Activated CD4-positive, alpha-beta T cell treated with anti-CD3 and anti-CD28 coated beads, Interleukin-2, amount 10 ng/mL, durations not matched to agents 24 days and 14 days (primary cell): Measurements from ENCODE around the gene HOXA10. TPM values are rescaled to one million over a fixed set of nuclear protein-coding genes. Genes with fewer than 3 reads are reported as not detected.

Experiments
- DNase-seq: peaks from one replicate; pipeline ENCODE4 v3.0.0; 2022
- H3K27ac Mint-ChIP-seq: one replicate; pipeline ENCODE4 v1.8.0; 2022; ENCODE audit warnings: mild to moderate bottlenecking, mixed read lengths
- H3K27me3 Mint-ChIP-seq: one replicate; pipeline ENCODE4 v1.8.0; 2022; ENCODE audit warnings: mixed read lengths
- H3K36me3 Mint-ChIP-seq: one replicate; pipeline ENCODE4 v1.8.0; 2022; ENCODE audit warnings: low read depth, mild to moderate bottlenecking, mixed read lengths
- H3K4me1 Mint-ChIP-seq: one replicate; pipeline ENCODE4 v1.8.0; 2021; ENCODE audit warnings: mixed read lengths
- H3K4me3 Mint-ChIP-seq: one replicate; pipeline ENCODE4 v1.8.0; 2022; ENCODE audit warnings: mild to moderate bottlenecking, moderate library complexity, mixed read lengths
- H3K9me3 Mint-ChIP-seq: one replicate; pipeline ENCODE4 v1.8.0; 2021; ENCODE audit warnings: mixed read lengths
- intact Hi-C: fragments of 100-400 bp; cut with micrococcal nuclease; formaldehyde crosslinking; loops from one replicate; pipeline ENCODE4 v1.15.1; 2023
- total RNA-seq: library from RNA; stranded (reverse); gene quantifications from 2 replicates; pipeline ENCODE4 v1.2.3, GENCODE V29; 2022

HOXA10 gene
- total RNA-seq, 1 donor from 2014 or later, result not detected

GRCh38 chr7:27182861-27183681 lies 9.0 kb upstream of the HOXA10 start:
- peaks cover 76% of the 10 kb centered on the region for H3K27me3 Mint-ChIP-seq
- no peak for DNase-seq
- H3K4me3 Mint-ChIP-seq, result no peak overlapping the region
- H3K27ac Mint-ChIP-seq, result no peak overlapping the region
- intact Hi-C loops, result no loop called here
- no peaks in the 10 kb centered on the region for H3K9me3 Mint-ChIP-seq
- peaks cover 13% of the 10 kb centered on the region for H3K4me1 Mint-ChIP-seq
- peaks cover 8% of the 10 kb centered on the region for H3K36me3 Mint-ChIP-seq

GRCh38 chr7:27182285-27182841 lies 8.2 kb upstream of the HOXA10 start:
- Mint-ChIP-seq H3K4me3 (no peak overlapping the region), H3K27ac (no peak overlapping the region), H3K36me3 (peaks cover 8% of the 10 kb centered on the region), H3K27me3 (peaks cover 74% of the 10 kb centered on the region), H3K4me1 (peaks cover 13% of the 10 kb centered on the region), H3K9me3 (no peaks in the 10 kb centered on the region)
- DNase-seq, result no peak
- intact Hi-C loops, result no loop called here

DNA sequence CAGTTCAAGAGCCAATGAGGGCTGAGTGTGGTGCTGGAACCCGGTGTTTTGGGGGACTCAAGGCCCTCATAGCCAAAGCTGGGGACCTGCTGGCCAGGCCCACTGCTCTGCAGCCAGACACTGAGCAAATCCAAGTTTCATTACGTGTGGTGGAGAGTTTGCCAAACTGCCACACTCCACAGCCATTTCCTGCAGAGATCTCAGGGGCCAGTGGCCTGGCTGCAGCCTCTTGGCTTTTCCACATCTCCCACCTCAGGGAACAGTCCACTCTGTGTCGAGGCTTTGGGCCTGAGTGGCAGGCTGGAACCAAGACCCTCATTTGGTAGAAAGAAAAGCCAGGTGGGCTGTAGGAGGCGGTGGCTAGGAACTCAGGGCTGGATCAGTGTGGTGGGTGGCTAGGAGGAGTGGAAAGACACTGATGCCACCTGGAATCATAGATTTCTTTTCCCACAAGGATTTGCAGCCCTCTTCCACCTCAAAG lies 7.7 kb upstream of the HOXA10 start:
- intact Hi-C loops, result no loop called here
- Mint-ChIP-seq H3K4me3 (no peak overlapping the region), H3K4me1 (peaks cover 13% of the 10 kb centered on the region), H3K27ac (no peak overlapping the region), H3K9me3 (no peaks in the 10 kb centered on the region), H3K36me3 (peaks cover 8% of the 10 kb centered on the region), H3K27me3 (peaks cover 69% of the 10 kb centered on the region)
- no peak for DNase-seq

DNA sequence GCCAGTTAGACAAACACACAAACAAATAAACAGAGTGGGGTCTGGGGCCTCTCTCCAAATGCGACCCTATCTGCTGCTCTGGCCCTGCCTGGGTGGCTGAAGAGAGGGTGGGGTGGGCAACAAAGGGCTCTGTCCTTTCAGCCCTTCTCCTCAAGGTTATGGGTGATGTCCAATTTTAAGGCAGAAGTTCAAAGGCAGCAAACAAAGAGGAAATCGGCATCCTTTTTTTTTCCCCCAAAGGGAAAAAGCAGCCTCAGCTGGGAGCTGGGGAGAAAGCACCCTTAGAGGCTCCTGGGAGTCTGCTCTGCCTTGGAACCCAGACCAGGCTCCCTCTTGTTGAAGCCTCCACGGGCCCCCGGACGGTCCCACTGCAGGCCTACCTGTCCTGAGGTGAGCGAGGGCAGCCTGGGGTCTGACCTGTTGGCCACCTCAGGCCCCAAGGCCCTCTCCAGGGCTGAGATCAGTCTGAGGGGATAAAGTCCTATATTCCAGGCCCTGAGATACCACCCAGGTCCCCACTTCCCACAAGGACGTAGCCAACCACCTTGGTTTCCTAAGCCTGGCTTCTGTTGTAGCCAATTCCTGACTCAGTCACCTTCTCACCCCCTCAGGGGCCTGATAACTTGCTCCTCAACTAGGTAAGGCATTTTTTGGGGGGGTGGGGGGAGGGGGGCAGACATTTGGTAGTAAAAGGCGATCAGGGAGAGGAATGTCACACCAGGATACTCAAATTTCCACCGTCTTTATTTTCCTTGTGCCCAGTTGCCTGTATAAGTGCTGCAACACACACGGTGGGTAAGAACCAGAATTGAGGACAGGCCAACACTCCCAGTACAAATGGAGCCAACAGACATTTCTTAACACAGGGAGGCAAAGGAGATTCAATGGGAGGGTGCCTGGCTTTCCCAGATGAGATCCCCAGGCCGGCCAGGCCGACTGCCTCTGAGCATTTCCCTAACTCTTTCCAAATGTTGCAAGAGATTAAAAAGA lies 6.6 kb upstream of the HOXA10 start:
- Mint-ChIP-seq H3K36me3 (peaks cover 5% of the 10 kb centered on the region), H3K4me3 (no peak overlapping the region), H3K4me1 (peaks cover 10% of the 10 kb centered on the region), H3K9me3 (no peaks in the 10 kb centered on the region), H3K27ac (no peak overlapping the region), H3K27me3 (peaks cover 65% of the 10 kb centered on the region)
- DNase-seq, result no peak
- intact Hi-C loops, result no loop called here

- H3K27me3 Mint-ChIP-seq, result peaks cover 63% of the 10 kb centered on the region
- peaks cover 5% of the 10 kb centered on the region for H3K4me1 Mint-ChIP-seq
- H3K27ac Mint-ChIP-seq, result no peak overlapping the region
- H3K36me3 Mint-ChIP-seq, result peaks cover 4% of the 10 kb centered on the region
- no peaks in the 10 kb centered on the region for H3K9me3 Mint-ChIP-seq
- DNase-seq, result peak; percentile 88
- H3K4me3 Mint-ChIP-seq, result peak overlapping the region; percentile 51
- intact Hi-C loops, result no loop called here
These were observed 5.6 kb upstream of the HOXA10 start for GRCh38 chr7:27179503-27180430.

GRCh38 chr7:27179030-27179429 lies 4.9 kb upstream of the HOXA10 start:
- intact Hi-C loops, result no loop called here
- Mint-ChIP-seq H3K27me3 (peaks cover 64% of the 10 kb centered on the region), H3K36me3 (peaks cover 2% of the 10 kb centered on the region), H3K4me1 (peaks cover 3% of the 10 kb centered on the region), H3K4me3 (no peak overlapping the region), H3K9me3 (no peaks in the 10 kb centered on the region), H3K27ac (no peak overlapping the region)
- DNase-seq, result no peak

- no peak for DNase-seq
- no peak overlapping the region for H3K4me3 Mint-ChIP-seq
- intact Hi-C loops, result no loop called here
- peaks cover 60% of the 10 kb centered on the region for H3K27me3 Mint-ChIP-seq
- peaks cover 3% of the 10 kb centered on the region for H3K4me1 Mint-ChIP-seq
- no peaks in the 10 kb centered on the region for H3K9me3 Mint-ChIP-seq
- H3K27ac Mint-ChIP-seq, result no peak overlapping the region
- H3K36me3 Mint-ChIP-seq, result peaks cover 2% of the 10 kb centered on the region
These were observed 4.2 kb upstream of the HOXA10 start for GRCh38 chr7:27178366-27178765.

DNA sequence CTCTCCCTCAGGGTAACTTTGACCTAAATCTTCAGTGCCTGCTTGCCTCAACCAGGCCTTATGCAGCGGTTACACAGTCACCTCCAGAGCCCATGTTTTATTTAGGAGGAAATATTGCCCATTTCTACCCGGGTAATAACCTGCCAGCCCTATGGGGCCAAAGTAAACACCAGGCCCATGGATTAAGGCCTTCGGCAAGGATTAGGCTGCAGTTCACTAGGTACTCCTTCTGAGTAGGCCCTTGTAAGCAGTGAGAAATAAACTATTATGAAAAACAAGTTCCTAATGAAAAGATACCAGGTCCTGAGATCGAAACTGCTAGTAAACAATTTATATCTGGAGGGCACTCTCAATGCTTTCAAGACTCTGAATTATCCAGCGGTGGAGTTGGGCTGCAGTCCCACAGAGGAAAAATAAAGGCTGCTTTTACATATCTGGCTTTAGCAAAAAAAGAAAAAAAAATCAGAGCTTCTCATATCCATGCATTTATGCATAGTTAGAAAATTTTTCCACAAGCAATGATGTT lies 3.7 kb upstream of the HOXA10 start:
- Mint-ChIP-seq H3K4me3 (no peak overlapping the region), H3K27ac (no peak overlapping the region), H3K9me3 (no peaks in the 10 kb centered on the region), H3K4me1 (peaks cover 3% of the 10 kb centered on the region), H3K36me3 (peaks cover 2% of the 10 kb centered on the region), H3K27me3 (peaks cover 57% of the 10 kb centered on the region)
- intact Hi-C loops, result no loop called here
- DNase-seq, result no peak

DNA sequence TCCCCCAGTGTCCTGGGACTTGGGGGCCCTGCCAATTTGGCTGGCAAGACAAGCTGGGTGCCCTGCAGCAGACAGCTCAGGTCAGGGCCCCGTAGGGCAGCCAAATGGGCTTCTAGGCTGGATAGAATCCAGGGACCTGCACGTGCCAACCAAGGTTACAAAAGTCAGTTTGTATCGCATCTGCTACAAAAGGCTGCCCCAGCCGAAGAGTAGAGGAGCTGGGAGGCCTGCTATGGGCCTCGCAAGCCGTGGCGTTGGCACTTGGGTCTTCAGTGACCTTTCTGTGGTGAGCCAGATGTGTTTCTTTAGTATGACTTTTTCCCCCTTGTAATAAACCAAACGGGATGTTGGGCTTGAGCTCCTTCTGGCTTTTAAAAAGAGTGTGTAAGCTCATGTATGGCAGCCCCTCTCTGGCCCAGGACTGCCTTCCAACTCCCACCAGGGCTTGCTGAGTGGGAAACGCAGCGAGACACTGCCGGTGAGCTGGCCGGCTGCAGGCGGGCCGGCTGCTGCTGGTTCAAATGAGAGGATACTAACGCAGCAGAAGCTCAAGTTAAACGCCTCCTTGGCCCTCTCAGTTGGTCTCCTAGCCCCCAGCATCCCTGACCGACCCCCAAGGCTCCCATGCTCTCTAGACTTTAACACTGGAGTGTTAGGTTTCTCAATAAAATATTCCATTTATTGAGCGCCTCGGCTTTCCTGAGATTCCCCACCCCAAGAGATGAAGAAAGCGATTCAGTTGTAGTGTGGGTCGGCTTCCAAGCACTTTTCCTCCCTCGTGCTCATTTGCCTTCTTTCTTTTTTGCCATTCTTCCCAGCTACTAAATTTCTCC lies 3.1 kb upstream of the HOXA10 start:
- H3K27ac Mint-ChIP-seq, result no peak overlapping the region
- DNase-seq, result no peak
- intact Hi-C loops, result no loop called here

DNA sequence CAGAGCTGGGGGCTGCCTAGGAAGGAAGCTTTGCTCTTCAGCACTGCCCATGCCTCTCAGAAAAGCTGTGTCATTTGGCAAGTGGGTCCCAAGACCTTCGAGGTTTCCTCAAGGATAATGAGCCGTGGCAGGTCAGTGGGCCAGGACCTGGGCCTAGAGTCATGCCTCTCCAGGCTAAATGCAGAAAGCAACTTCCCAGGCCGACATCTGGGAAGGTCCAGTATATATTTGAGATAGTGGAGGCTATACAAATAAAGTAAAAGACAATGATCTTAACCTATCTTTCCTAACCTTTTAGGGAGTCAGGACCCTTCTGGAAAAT lies 2.4 kb upstream of the HOXA10 start:
- intact Hi-C loops, result no loop called here
- Mint-ChIP-seq H3K27me3 (peaks cover 59% of the 10 kb centered on the region), H3K9me3 (peaks cover 5% of the 10 kb centered on the region), H3K36me3 (peaks cover 2% of the 10 kb centered on the region), H3K4me3 (no peak overlapping the region), H3K4me1 (peaks cover 7% of the 10 kb centered on the region), H3K27ac (no peak overlapping the region)
- no peak for DNase-seq

More for the DNA sequence above, 3.1 kb upstream of the HOXA10 start:
- peaks cover 2% of the 10 kb centered on the region for H3K36me3 Mint-ChIP-seq
- peaks cover 3% of the 10 kb centered on the region for H3K9me3 Mint-ChIP-seq
- no peak overlapping the region for H3K4me3 Mint-ChIP-seq
- peaks cover 54% of the 10 kb centered on the region for H3K27me3 Mint-ChIP-seq
- H3K4me1 Mint-ChIP-seq, result peaks cover 3% of the 10 kb centered on the region

DNA sequence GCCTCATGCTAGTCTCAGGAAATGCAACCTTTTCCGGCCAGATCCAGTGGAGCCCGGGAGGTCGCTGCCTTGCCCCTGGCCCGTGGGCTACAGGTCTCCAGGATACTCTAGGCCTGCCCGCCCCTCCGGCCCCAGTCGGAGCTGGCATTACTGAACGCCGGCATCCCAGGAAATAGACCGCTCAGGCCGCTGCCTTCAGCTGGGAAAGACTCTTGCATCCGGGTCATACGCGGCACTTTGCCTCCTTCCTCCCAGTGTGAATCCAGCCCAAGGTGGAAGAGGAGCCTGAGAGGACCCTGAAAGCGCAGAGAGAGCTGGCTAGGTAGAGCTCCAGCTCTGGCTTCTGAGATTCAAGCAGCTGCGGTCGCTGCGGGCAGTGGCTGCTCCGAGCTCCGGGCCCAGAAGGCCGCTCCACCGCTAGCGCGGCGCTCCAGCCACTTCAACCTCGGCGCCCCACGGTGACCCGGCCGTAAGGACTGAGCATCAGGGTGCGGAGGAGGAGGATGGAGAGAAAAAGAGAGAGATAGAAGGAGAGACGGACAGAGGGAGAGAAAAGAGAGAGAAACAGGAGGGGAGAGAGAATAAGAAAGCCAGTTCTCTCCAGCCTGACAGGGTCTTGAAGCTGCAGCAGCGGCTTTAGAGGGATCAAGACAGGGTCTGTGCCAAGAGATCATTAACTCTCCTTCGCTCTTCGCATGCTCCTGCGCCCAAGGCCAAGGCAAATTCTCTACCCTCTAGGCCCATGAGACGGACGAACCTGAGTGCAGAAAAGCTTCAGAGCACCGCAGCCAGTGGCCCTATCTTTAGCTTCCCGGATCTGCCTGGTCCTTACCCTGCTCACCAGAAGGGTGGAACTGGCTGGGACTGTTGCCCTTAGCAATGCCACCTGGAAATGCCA lies 1.8 kb upstream of the HOXA10 start:
- intact Hi-C loops, result no loop called here
- peaks cover 60% of the 10 kb centered on the region for H3K27me3 Mint-ChIP-seq

More for the DNA sequence above, 1.8 kb upstream of the HOXA10 start:
- Mint-ChIP-seq H3K27ac (no peak overlapping the region), H3K4me3 (no peak overlapping the region), H3K36me3 (peaks cover 2% of the 10 kb centered on the region), H3K4me1 (peaks cover 8% of the 10 kb centered on the region), H3K9me3 (peaks cover 5% of the 10 kb centered on the region)
- DNase-seq, result no peak
